Colonic mucosa (tissue), 4 donors: ENCODE data around the gene PPP1R11. TPM values are rescaled to one million over a fixed set of nuclear protein-coding genes. Genes with fewer than 3 reads are reported as not detected.
A peak's percentile ranks its signal among the peaks of the same experiment; 100 is the strongest.
"Not testable (repeated sequence)": the region's sequence is repeated elsewhere in the genome, so short reads cannot be mapped to it uniquely, and the experiment has no call there.

Experiments used
- DNase-seq: peaks from one replicate; pipeline ENCODE4 v3.0.0-alpha.2; 2020
- H3K27ac ChIP-seq: fragments of 200-600 bp; one replicate; pipeline ENCODE4 v1.8.0; 2021
- H3K27me3 ChIP-seq: fragments of 200-600 bp; one replicate; pipeline ENCODE4 v1.8.0; 2021
- H3K36me3 ChIP-seq: fragments of 200-600 bp; one replicate; pipeline ENCODE4 v1.8.0; 2021
- H3K4me1 ChIP-seq: fragments of 200-600 bp; one replicate; pipeline ENCODE4 v1.8.0; 2021; ENCODE audit warnings: mild to moderate bottlenecking
- H3K4me3 ChIP-seq: fragments of 200-600 bp; one replicate; pipeline ENCODE4 v1.8.0; 2021
- H3K9ac ChIP-seq, 2 donors: one replicate each; pipeline ENCODE4 v1.7.0; 2013; ENCODE audit warnings: control low read depth in 2 of 2, low read depth in 2 of 2, low read length in 2 of 2
- H3K9me3 ChIP-seq: fragments of 200-600 bp; one replicate; pipeline ENCODE4 v1.8.0; 2021
- CTCF ChIP-seq: fragments of 200-600 bp; IDR thresholded peaks from one replicate; pipeline ENCODE4 v1.8.0; 2022; ENCODE audit warnings: antibody characterized with exemption, mild to moderate bottlenecking
- intact Hi-C: fragments of 100-400 bp; cut with DNase I; formaldehyde crosslinking; loops from one replicate; pipeline ENCODE4 v1.14.1; 2022
- total RNA-seq, 2 donors: library from RNA; stranded (reverse); fragmentation: NEBNext Ultra II Directional in 1 of 2; extraction: Animal tissue kit (Norgen Biotek cat#: 25700) in 1 of 2; gene quantifications; one replicate each; pipeline ENCODE4 v1.2.1, GENCODE V29; 2021
- donor health status: healthy.
- donor health status: DM: no; HTN: no; CAD: no.
- donor health status: DM: no; HTN: no; CAD: no.

PPP1R11 gene, protein sequence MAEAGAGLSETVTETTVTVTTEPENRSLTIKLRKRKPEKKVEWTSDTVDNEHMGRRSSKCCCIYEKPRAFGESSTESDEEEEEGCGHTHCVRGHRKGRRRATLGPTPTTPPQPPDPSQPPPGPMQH
- 10 to 100 TPM; 77.9 to 87.1 TPM for total RNA-seq

GRCh38 chr6:30066577-30067459, at the start of gene PPP1R11:
Gene PPP1R11, plus strand, starts transcription at chr6:30067198. Its CDS starts 213 bp downstream, at chr6:30067411.
- Histone ChIP-seq H3K9ac (peak within 1 kb of the TSS; percentile 75 to 94), H3K4me3 (peak within 1 kb of the TSS; percentile 69), H3K27me3 (peaks cover 5% of the 10 kb centered on the region), H3K9me3 (no peaks in the 10 kb centered on the region), H3K27ac (peak within 1 kb of the TSS; percentile 93), H3K4me1 (no peaks in the 10 kb centered on the region), H3K36me3 (no peaks in the 10 kb centered on the region)
- no peak for TF ChIP-seq CTCF
- peak; percentile 99 for DNase-seq
- intact Hi-C loops, result loop anchor here (5.0 kb wide), 1 partner anchor 35 kb away; no protein-coding TSS in a partner anchor

DNA sequence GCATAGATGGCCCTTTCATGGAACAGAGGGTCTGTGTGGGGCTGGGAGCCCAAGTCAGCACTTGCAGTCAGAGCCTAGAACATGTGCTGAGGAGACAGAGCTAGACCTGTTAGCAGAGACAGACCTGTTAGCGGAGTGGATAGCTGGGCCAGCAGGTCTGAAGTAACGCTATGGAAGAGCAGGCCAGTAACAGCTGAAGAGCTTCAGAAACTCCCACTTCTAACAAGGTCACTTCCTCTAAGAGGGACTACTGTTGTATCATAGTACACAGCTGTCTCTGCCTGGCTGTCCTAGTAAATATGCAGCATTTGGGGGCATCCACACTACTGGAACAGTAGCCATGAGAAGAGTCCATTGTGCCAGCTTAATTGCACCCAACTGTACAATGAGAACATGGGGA, 47.2 kb upstream of the PPP1R11 start:
- Histone ChIP-seq H3K9ac (no peak overlapping the region), H3K27me3 (no peaks in the 10 kb centered on the region), H3K4me3 (no peak overlapping the region), H3K27ac (no peak overlapping the region), H3K9me3 (no peaks in the 10 kb centered on the region), H3K4me1 (no peaks in the 10 kb centered on the region), H3K36me3 (no peaks in the 10 kb centered on the region)
- DNase-seq, result no peak
- intact Hi-C loops, result loop anchor here (10.0 kb wide), 1 partner anchor 315 kb away; no protein-coding TSS in a partner anchor
- TF ChIP-seq CTCF, result no peak

DNA sequence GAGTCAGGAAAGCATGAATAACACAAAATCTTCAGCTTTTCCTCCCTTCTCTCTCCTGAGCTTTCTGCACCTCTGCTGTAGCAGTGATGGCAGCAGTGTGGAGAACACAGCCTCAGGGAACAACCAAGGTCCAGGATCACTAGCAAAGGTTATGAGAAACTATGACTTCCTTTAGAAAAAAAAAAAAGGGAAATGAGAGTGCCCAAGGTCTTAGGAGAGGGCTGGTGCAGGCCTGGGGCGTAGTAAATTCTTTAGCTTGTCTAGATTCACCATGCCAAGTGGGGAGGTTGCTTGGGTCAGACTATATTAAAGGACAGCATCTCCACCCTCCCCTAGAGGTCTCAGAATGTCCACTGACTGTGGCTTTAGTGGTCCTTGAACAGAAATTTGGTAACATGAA, 46.4 kb upstream of the PPP1R11 start:
- intact Hi-C loops, result no loop called here
- H3K27ac ChIP-seq, result no peak overlapping the region
- TF ChIP-seq CTCF, result no peak
- H3K4me3 ChIP-seq, result no peak overlapping the region
- no peaks in the 10 kb centered on the region for H3K36me3 ChIP-seq
- H3K9me3 ChIP-seq, result no peaks in the 10 kb centered on the region
- no peak for DNase-seq
- no peaks in the 10 kb centered on the region for H3K27me3 ChIP-seq
- no peaks in the 10 kb centered on the region for H3K4me1 ChIP-seq
- no peak overlapping the region for H3K9ac ChIP-seq

DNA sequence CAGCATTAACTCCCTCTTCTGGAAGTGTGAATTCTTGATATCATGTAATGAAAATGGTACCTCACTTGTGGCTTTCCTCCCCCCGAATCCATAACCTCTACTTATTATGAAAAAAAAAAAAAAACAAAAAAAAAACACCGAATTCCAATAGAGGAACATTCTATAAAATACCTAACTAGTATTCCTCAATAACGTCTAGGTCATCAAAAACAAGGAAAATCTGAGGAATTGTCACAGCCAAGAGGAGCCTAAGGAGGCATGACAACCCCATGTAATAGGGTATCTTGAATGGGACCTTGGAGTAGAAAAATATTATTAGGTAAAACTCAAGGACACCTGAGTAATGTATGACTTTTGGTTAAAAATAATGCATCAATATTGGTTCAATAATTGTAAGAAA, 44.8 kb upstream of the PPP1R11 start:
- intact Hi-C loops, result no loop called here
- Histone ChIP-seq H3K36me3 (no peaks in the 10 kb centered on the region), H3K9me3 (no peaks in the 10 kb centered on the region), H3K27me3 (no peaks in the 10 kb centered on the region), H3K4me3 (no peak overlapping the region), H3K4me1 (no peaks in the 10 kb centered on the region), H3K27ac (no peak overlapping the region), H3K9ac (no peak overlapping the region)
- DNase-seq, result no peak
- TF ChIP-seq CTCF, result no peak

DNA sequence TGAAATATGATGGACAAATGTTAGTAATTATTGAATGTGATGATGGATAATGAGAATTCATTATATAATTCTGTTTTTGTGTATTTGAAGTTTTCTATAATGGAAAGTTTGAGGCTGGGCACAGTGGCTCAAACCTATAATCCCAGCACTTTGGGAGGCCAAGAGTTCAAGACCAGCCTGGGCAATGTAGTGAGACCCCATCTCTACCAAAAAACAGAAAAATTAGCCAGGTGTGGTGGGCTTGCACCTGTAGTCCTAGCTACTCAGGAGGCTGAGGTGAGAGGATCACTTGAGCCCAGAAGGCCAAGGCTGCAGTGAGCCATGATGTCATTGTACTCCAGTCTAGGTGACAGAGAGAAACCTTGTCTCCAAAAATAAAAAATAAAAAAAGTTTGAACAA, 44.3 kb upstream of the PPP1R11 start:
- DNase-seq, H3K9ac ChIP-seq, H3K9me3 ChIP-seq, intact Hi-C loops, H3K4me3 ChIP-seq, H3K27me3 ChIP-seq, H3K4me1 ChIP-seq, H3K27ac ChIP-seq, H3K36me3 ChIP-seq: not testable (repeated sequence)

DNA sequence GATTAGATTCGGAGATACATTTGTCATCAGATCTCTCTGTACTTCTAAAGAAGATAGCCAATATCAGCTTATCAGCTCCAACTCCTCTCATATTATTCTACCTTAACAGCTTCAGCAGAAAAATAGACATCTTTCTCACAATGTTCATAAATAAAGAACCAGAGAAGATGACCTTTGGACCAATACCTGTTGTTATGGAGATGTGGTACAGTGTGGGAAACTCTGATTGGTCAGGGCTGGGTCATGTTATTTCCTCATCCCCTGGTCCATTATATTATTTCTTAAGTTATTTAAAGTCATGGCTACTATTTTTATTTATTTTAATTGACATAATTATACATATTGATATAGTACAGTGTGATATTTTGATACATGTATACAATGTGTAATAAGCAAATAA, 41.8 kb upstream of the PPP1R11 start:
- no peak overlapping the region for H3K4me3 ChIP-seq
- intact Hi-C loops, result no loop called here
- H3K9me3 ChIP-seq, result no peaks in the 10 kb centered on the region
- no peaks in the 10 kb centered on the region for H3K4me1 ChIP-seq
- DNase-seq, result no peak
- no peak for TF ChIP-seq CTCF
- no peak overlapping the region for H3K9ac ChIP-seq
- no peaks in the 10 kb centered on the region for H3K36me3 ChIP-seq
- H3K27me3 ChIP-seq, result no peaks in the 10 kb centered on the region
- H3K27ac ChIP-seq, result no peak overlapping the region
